ENCODE measurements around the gene ARHGAP26.

GRCh38 chr5:143214458-143214857 lies 444.3 kb downstream of the ARHGAP26 start:
- TF ChIP-seq CTCF (IDR thresholded peaks at IDR 0.05), result no peak
- no peak for TF ChIP-seq EP300 (IDR thresholded peaks at IDR 0.05)
- TF ChIP-seq POLR2A (IDR thresholded peaks at IDR 0.05), result no peak
